G401 (cell line): ENCODE data around the gene PIGX. TPM values are rescaled to one million over a fixed set of nuclear protein-coding genes. Genes with fewer than 3 reads are reported as not detected.
A peak's percentile ranks its signal among the peaks of the same experiment; 100 is the strongest.

Source experiments
- DNase-seq: peaks from one replicate; pipeline ENCODE4 v3.0.0-alpha.2; 2015; ENCODE audit warnings: low spot score
- in situ Hi-C: cut with HindIII; loops from 2 replicates; pipeline ENCODE4 v1.10.0; 2016; ENCODE audit warnings: low sequenced_read_pairs, mixed read lengths
- total RNA-seq: library from RNA; depleted of rRNA; stranded (reverse); fragments of >200 nt; shearing (Covaris generic); gene quantifications from 2 replicates; pipeline ENCODE4 v1.2.3, GENCODE V29; 2014; rRNA removed

PIGX gene
- total RNA-seq, result 21.7 and 22.0 TPM in 2 replicates

DNA sequence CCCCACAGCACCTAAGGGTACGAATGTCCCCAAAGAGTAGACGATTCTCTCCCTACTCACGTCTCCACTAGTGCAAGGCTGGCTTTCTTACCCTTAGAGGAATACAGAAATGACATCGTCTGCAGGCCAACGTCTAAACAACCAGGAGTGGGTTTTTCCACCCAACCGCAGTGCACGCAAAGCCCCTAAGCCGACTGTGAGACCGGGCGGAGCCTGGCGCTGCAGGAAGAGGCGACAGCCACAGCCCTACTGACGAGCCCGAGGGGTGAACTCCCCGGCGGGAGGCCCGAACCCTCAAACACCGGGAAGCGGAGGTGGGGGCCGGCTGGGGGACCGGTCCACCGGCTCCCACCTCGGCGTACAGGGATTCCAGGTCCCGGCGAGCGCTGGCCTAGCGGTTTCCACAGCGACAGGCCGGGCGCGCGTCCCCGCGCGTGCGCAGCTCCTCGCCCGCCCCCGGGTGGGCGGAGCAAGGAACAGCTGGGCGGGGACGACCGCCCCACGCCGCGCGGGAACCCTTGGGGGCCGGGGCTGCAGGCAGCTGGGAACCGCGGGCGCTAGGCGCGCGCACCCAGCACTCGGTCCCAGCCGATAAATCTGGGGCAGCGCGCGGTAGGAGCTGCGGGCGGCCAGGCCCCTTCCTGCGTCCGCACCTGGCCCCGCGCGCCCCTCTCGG lies at the start of gene PIGX, which contains the start of gene CEP19:
TSS of gene PIGX (plus strand) at position 540 of the 676 bp plus-strand sequence.
TSS of gene CEP19 (minus strand) at position 413 of the 676 bp plus-strand sequence. CDS start 3,593 bp downstream, outside the sequence.
- in situ Hi-C loops, result no loop called here
- DNase-seq, result peak; percentile 85

DNA sequence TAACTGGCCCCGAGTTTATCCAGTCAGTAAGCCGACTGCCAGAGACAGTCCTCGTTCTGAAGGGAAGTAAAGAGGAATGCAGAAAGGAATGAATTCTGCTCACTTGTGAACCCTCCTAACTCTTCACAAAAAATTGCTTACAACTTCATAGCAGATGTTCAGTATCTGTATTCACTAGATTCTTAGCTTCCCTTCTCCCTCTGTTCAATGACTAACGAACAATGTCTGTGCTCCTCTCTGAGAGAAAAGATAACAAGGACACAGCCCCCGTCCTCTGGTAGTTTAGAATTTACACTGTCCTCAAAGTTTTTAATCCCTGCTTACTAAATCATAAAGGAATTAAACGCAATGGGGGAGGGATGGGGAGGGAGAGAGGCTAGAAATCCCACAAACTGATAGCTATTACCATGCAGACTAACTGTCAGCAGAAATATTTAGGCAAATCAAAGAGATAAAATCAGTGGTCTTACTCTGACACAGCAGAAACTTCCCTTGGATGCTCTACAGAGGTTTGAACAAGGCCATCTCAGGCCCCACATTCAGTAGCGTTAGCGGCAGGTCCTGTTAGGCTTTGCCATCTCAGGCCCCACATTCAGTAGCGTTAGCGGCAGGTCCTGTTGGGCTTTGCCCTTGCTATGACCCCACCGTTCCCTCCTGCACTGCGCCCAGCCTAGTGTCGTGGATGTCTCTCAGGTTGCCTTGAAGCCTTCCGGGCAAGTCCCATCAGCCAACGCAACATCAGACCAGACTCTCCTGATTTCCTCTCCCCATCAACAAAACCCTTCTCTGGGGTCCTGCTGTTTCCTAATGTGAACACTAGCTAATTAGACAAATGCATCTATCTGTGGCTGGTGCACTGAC lies 49.2 kb upstream of the PIGX start:
- in situ Hi-C loops, result no loop called here
- no peak for DNase-seq

DNA sequence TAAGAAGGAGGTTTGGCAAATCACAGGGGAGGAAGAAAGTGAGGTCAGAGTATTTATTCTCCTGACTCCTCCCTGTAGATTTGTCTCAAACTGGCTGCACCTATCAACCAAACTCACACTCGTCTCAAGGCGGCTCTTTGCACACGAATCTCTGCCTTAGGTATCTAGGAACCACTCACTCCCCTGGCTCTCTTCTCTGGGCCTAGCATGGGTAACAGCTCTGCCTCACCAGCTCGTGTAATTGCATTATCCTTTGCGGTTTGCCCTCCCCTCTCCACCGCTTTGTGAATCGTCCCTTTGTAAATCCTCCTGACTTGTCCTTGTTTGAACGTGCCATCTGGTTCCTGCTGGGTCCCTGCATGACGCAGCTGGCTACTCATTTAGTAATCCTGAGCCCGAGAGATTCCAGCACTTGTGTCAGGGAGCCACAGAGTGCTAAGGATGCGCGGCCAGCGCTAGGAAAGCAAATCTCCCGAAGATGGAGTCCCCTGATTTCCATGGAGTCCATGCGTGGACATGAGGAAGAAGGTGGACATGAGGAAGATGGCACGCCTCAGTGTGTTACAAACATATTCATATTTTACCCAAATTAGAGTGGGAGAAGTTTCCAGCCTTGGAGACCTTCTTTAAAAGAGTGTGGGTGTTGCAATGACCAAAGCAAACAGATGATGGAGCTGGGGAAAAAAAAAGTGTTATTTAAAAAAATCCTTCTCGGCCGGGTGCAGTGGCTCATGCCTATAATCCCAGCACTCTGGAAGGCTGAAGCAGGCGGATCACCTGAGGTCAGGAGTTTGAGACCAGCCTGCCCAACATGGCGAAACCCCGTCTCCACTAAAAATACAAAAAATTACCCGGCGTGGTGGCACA lies 45.9 kb upstream of the PIGX start:
- in situ Hi-C loops, result no loop called here
- peak; percentile 96 for DNase-seq

DNA sequence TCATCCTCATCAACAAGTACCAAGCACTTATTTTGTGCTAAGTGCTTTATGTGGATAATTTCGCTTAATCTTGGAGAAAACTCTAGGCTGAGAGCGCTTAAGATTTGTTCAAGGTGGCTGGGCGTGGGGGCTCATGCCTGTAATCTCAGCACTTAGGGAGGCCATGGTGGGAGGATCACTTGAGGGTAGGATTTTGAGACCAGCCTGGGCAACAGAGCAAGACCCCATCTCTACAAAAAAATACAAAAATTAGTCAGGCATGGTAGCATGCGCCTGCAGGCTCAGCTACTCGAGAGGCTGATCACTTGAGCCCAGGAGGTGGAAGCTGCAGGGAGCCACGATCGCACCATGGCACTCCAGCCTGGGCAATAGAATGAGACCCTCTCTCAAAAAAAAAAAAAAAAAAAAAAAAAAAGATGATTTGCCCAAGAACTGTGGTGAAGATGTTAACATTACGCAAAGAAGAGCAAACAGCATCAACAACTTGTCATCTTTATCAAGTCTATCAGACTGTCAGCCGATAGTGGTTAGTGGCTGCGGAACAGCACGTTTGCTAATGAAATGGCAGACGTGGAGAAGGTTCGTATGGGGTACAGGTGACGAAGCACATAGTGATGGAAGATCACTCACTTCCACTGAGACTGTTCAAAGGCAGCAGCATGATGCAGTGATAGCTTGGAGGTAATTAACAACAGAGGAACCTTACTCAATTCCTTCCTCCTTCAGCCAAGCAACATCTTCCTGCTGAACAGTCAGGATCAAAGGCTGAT lies 44.9 kb upstream of the PIGX start:
- no peak for DNase-seq
- in situ Hi-C loops, result no loop called here

DNA sequence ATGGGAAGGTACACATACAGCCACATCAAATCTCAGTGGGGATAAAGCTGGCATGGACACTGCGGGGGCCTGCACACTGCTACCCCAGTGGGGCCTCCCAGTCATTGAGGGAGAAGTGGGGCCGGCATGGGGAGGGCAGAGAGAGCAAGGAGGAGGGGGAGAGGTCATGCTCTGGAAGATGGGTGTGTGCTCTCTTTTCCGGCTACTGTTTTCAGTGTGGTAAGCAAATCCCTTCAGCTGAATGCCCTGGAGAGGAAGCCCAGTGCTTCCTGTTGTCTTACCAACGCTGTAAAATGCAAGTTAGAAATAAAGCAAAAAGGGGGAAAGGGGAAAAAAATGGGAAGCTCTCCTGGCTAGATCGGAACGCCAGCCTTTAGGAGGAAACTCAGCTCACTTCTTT lies 41.8 kb upstream of the PIGX start:
- in situ Hi-C loops, result no loop called here
- DNase-seq, result no peak

DNA sequence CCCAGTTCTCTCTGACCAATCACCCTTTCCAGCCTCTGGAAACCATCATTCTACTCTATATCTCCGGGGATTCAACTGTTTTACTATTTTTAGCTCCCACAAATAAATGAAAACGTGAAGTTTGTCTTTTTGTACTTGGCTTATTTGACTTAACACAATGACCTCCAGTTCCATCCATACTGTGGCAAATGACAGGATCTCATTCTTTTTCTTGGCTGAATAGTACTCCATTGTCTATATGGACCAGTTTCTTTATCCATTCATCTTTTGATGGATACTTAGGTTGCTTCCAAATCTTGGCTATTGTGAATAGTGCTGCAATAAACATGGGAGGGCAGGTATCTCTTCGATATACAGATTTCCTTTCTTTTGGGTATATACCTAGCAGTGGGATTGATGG lies 38.5 kb upstream of the PIGX start:
- DNase-seq, result no peak
- in situ Hi-C loops, result no loop called here

DNA sequence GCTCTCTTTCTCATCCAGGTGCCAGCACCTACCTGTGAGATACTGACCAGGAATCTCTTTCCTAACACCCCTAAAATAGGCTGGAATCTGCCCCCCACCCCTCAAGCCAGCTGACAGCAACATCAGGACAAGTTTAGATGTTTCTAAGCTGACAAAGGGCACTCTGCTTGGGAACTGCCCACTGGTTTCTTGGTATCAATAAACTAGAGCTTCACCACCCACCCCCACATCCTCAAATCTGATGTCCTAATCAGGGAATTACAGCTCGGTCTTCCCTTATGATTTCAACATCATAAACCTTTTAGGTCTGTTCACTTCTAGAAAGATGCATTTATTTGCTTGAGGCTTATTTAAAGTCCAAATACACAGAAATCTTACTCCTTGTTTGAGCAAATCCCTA lies 34.8 kb upstream of the PIGX start:
- in situ Hi-C loops, result no loop called here

DNA sequence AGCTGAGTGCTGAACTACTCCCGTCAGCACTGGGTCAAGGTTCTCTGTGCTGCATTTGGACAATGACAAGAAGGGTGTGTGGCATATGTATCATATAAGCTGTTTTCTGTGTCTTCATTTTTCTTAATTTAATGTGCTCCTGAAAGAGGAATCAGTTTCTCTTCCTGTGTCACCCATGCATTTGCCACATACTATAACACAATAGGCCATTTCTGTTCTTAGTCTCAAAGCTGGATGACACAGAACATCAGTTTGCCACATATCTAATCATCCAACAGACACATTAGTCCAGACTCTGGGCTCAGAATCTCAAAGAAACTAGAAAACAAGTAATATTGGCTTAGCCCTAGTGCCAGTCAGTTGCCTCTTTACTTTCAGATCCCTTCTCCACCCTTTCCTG lies 34.2 kb upstream of the PIGX start:
- DNase-seq, result no peak
- in situ Hi-C loops, result no loop called here

More for the DNA sequence above, 34.8 kb upstream of the PIGX start:
- DNase-seq, result no peak

DNA sequence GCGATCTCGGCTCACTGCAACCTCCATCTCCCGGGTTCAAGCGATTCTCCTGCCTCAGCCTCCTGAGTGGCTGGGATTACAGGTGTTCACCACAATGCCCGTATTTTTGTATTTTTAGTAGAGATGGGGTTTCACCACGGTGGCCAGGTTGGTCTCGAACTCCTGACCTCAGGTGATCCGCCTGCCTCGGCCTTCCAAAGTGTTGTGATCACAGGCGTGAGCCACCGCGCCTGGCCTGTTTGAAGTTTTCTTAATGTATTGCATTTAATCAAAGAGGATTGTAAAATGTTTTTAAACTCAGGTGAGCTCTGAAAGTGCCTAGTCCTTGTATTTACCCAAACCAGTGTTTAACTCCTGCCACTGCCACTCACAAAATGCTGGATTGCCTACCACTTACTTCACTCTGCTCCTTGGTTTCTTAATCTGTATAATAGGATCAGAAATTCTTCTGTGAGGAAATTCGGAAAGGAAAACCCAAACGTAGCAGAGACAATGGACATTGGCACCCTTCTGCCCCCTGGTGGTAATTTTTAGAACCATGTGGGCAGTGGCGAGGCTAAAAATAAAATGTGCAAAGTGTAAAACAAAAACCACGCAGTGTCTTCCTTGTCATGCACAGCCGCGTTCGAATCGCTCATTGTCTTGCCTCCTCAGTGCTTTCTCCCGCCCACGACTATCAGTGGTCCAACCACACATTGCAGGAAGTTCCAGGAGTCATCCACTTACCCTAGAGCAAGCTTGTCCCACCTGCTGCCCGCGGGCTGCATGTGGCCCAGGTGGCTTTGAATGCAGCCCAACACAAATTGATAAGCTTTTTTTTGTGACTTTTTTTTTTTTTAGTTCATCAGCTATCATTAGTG lies 27.4 kb upstream of the PIGX start:
- peak; percentile 80 for DNase-seq
- in situ Hi-C loops, result no loop called here

DNA sequence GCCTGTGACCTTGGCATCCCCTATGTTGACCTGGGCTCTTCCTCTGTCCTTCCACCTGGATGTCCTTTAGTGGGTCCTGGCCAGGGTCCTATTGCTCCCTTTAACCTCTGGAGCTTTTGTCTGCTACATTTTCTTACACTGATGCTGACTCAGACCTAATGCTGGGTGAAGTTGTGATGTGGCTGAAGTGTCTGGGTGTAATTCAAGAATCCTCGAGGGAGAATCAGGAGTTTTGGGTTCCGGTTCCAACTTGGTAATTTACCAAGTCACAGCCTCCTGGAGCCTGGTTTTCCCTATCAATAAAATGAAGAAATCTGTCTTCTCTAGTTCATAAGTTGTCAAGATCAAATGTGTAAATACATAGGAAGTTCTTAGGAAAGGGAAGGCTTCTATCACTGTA lies 25.7 kb upstream of the PIGX start:
- DNase-seq, result no peak
- in situ Hi-C loops, result no loop called here

DNA sequence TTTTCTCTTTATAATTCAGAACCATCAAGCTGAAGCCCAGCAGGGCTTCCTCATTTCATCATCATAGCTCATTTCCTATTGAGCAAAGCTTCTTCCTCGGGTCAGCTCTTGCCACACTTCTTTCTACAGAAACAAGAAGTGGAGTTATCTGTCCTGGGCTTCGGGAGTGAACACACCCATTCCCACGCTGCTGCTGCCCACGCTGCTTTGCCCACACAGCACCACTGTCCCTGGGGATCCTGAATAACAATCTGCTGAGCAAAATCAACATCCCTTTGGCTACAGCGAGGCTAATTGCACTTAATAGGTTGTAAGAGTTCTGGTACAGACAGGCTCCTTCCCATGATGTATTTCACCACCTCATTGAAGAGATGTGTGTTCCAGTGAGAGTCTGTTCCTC lies 23.8 kb upstream of the PIGX start:
- in situ Hi-C loops, result no loop called here
- DNase-seq, result no peak

DNA sequence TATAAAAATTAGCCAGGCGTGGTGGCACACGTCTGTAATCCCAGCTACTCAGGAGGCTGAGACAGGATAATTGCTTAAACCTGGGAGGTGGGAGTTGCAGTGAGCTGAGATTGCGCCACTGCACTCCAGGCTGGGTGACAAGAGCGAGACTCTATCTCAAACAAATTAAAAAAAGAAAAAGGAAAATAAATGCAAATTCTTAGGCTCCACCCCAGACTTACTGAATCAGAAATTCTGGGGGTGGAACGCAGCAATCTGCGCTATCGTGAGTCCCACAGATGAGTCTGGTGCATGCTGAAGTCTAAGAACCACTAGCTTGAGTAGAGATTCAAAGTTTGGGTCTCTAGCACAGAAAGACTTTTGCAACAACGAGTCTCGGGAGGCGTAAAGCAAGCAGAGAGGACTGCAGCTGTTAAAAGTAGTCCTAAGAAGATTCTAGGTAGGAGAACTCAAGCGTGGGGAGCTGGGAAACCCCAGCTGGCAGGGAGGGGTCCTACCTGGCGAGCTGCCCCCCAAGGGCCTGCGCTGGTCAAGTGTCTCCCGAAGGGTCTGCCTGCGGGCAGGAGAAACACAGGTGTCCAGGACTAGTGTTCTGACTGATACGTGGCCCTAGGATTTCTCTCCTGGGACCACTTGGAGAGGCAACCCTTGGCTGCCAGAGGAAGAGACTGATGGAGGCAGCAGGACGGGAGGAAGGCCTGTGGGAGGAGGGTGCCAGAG lies 22.1 kb upstream of the PIGX start:
- in situ Hi-C loops, result no loop called here

DNA sequence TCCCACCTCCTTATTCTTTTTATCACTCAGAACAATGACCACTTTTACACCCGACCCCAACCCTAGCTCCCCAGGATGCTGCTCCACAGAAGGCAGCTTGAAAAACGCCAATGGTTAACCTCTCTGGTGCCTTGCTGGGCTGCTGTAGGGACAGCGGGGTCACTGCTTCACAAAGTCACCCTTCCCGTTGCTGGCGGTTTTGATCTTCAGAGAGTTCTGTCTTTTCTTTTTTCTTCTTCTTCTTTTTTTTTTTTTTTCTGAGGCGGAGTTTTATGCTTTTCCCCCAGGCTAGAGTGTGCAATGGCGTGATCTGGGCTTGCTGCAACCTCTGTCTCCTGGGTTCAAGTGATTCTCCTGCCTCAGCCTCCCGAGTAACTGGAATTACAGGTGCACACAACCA lies 20.8 kb upstream of the PIGX start:
- in situ Hi-C loops, result no loop called here

More for the DNA sequence above, 22.1 kb upstream of the PIGX start:
- no peak for DNase-seq

DNA sequence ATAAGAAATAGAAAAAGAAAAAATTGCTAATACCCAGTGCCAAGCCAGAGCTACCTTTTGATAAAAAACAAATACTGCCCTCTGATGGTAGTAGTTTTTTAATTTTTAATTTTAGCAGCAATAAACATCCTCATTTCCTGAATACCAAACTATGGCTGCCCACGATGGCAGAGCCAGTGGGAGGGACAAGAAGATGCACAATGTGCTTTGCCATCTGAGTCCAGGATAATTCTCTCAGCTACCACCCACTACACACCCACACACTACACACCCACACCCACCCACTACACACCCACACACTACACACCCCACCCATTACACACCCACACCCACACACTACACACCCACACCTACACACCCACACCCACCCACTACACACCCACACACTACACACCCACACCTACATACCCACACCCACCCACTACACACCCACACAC lies 18.0 kb upstream of the PIGX start:
- no peak for DNase-seq
- in situ Hi-C loops, result no loop called here

More for the DNA sequence above, 20.8 kb upstream of the PIGX start:
- no peak for DNase-seq

DNA sequence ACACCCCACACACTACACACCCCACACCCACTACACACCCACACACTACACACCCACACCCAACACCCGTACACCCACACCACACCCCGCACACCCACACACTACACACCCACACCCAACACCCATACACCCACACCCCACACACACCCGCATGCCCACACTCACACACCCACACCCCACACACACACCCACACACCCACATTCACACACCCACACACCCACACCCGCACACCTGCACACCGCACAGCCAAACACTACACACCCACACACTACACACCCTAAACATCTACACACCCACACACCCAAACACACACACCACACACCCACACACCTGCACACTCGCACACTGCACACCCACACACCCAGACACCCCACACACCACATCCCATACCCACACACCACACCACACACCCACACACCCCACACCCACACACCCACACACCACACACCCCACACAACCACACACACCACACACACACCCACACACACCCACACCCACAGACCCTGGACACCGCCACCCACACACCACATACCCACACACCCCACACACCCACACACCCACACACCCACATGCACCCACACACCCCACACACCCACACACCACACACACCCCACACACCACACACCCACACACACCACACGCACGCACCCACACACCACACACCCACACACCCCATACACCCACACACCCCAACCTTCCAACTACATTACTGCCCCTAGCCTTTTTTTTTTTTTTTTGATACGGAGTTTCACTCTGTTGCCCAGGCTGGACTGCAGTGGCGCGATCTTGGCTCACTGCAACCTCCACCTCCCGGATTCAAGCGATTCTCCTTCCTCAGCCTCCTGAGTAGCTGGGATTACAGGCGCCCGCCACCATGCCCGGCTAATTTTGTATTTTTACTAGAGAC lies 17.0 kb upstream of the PIGX start:
- DNase-seq, result no peak
- in situ Hi-C loops, result no loop called here

DNA sequence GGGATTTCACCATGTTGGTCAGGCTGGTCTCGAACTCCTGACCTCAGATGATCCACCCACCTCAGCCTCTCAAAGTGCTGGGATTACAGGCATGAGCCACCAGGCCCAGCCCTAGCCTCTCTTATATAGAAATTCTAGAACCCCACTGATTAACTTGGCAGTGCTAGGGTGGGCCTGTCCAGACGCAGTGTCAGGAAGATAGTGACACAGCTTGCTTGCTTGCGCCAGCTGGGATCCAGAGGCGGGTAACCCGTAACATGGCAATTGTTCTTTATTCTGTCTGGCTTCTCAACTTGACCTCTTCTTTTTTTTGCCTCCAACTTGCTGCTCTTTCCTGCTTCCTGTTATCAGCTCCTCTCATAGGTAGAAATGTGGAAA lies 16.3 kb upstream of the PIGX start:
- DNase-seq, result no peak
- in situ Hi-C loops, result no loop called here
